Epithelial cell of proximal tubule (primary cell): ENCODE data around the gene NLGN1. TPM values are rescaled to one million over a fixed set of nuclear protein-coding genes. Genes with fewer than 3 reads are reported as not detected.
"Not testable (repeated sequence)": the region's sequence is repeated elsewhere in the genome, so short reads cannot be mapped to it uniquely, and the experiment has no call there.

Experiments
- DNase-seq: peaks from one replicate; pipeline ENCODE4 v3.0.0-alpha.2; 2011; ENCODE audit warnings: low read depth
- H3K4me3 ChIP-seq: 2 replicates; pipeline ENCODE4 v1.5.1; 2011; ENCODE audit warnings: low read depth, mild to moderate bottlenecking, low read length
- total RNA-seq: library from RNA; depleted of rRNA; stranded (reverse); fragments of >200 nt; gene quantifications from 2 replicates; pipeline ENCODE4 v1.2.3, GENCODE V29; 2015
- TF ChIP-seq, protein P1 (sequence below): conservative IDR thresholded peaks from 2 replicates; pipeline ENCODE4 v1.5.1; 2012; ENCODE audit warnings: low read depth, mild to moderate bottlenecking, low read length

Gene NLGN1
- total RNA-seq, 1 donor from 2014 or later: 1.9 TPM

DNA sequence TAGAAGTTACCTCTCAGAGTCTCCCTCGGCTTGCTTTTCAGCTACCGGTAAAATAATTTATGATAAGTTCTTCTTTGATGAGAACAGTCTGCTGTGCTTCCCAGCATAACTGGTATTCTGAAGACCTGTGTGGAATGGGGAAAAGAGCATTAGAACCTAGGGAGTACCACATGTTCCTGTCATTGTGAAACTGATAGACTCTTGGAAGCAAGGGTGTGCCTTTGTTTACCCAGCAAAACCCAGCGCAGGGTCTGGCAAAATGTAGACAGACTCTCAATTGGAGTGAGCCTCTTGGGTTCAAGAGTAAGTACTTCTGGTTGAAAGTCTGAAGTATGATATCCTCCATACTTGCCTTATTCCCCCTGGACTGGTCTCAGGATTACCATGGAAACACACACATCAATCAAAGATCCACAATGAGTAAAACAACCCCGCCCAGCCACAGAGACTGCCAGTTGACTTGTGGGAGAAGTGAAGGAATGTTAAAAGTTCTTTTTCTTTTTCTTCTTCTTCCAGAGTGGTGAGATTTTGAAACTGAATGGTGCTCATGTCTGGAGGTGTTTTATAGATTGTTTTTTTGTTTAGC is 809.2 kb downstream of the NLGN1 start:
- TF ChIP-seq, protein P1, sequence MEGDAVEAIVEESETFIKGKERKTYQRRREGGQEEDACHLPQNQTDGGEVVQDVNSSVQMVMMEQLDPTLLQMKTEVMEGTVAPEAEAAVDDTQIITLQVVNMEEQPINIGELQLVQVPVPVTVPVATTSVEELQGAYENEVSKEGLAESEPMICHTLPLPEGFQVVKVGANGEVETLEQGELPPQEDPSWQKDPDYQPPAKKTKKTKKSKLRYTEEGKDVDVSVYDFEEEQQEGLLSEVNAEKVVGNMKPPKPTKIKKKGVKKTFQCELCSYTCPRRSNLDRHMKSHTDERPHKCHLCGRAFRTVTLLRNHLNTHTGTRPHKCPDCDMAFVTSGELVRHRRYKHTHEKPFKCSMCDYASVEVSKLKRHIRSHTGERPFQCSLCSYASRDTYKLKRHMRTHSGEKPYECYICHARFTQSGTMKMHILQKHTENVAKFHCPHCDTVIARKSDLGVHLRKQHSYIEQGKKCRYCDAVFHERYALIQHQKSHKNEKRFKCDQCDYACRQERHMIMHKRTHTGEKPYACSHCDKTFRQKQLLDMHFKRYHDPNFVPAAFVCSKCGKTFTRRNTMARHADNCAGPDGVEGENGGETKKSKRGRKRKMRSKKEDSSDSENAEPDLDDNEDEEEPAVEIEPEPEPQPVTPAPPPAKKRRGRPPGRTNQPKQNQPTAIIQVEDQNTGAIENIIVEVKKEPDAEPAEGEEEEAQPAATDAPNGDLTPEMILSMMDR: no peak
- no peak overlapping the region for H3K4me3 ChIP-seq
- DNase-seq: no peak

DNA sequence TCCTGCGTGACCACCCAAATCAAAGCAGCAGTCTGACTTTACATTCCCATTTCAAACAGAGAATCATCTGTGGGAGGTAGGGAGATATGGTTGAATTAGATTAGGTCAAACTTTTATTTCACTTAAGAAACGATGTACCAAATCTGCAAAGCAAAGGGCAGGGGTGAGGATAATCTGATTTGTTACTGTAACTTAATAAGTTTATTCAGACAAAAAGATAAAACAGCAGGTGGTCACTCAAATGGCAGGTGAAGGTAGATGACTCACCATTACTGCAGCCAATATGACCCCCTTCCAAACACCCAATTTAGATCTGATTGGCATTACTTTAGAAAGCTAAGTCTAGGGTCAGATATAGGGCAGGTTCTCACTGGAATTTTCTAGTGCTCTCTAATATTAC is 810.6 kb downstream of the NLGN1 start:
- DNase-seq: no peak
- no peak overlapping the region for H3K4me3 ChIP-seq
- TF ChIP-seq, protein P1: no peak

DNA sequence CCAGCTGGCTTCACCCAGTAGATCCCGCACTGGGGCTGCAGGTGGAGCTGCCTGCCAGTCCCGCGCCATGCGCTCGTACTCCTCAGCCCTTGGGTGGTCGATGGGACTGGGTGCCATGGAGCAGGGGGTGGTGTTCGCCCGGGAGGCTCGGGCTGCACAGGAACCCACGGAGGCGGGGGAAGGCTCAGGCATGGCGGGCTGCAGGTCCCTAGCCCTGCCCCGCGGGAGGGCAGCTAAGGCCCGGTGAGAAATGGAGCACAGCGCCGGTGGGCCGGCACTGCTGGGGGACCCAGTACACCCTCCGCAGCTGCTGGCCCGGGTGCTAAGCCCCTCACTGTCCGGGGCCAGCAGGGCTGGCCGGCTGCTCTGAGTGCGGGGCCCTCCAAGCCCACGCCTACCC is 814.4 kb downstream of the NLGN1 start:
- not testable (repeated sequence) for H3K4me3 ChIP-seq, DNase-seq

DNA sequence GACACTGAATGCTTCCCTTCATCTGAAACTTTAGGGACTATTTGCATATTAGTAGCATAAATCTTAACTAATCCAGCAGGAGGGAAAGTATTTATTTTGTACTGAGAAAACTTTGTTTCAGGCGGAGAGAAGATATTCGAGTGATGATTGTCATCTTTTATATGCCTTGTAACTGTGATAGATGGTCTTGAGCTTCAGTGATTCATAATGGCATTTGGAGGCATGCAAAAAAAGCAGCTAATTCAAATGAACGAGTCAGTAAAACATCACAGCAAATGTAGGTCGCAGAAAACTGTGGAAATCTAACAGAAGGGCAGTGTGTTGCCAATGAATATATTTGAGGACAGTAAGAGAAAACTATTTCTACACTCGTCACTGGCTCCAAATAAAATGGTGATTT is 817.9 kb downstream of the NLGN1 start:
- TF ChIP-seq, protein P1: no peak
- DNase-seq: no peak
- H3K4me3 ChIP-seq: no peak overlapping the region

DNA sequence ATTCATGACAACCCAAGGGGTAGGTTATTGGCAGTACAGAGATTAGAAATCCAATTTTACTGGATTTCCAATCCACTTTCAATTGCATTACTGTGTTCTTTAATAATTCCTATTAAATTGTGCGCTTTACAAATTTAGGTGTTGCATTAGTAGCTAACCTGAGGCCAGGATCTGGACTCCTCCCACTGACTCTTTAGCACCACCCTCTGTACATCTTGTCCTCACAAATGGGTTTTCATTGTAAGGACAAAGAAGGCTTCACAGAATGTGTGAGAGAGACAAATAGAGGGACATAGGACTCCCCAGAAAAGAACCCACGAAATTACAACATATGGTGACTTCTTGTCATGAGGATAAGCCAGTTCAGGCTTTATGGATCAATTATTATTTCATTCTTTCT is 818.5 kb downstream of the NLGN1 start:
- no peak for DNase-seq
- no peak overlapping the region for H3K4me3 ChIP-seq
- TF ChIP-seq, protein P1: no peak

DNA sequence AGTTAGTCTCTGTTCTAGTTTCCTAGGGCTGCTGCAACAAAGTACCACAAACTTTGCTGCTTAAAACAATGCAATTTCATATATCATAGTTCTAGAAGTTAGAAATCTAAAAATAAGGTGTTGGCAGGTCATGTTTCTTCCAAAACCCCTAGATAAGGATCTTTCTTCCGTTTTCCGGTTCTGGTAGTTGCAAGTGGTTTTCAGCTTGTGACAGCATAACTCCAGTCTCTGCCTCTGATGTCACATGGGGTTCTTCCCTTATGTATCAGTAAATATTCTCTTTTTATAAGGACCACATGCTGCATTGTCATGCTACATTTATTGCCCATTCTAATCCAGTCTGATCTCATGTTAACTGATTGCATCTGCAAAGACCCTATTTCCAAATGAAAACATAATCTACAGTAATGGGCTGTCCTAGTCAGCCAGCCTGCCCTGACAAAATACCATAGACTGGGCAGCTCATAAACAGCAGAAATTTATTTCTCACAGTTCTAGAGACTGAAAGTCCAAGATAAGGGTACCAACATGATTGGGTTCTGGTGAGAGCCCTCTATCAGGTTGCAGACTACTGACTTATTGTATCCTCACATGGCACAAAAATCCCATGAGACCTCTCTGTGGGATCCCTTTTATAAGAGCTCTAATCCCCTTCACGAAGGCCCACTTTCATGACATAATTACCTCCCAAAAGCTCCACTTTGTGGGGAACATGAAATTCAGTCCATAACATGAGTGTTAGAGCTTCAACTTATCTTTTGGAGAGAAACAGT is 819.6 kb downstream of the NLGN1 start:
- TF ChIP-seq, protein P1: no peak
- DNase-seq: no peak
- H3K4me3 ChIP-seq: no peak overlapping the region

DNA sequence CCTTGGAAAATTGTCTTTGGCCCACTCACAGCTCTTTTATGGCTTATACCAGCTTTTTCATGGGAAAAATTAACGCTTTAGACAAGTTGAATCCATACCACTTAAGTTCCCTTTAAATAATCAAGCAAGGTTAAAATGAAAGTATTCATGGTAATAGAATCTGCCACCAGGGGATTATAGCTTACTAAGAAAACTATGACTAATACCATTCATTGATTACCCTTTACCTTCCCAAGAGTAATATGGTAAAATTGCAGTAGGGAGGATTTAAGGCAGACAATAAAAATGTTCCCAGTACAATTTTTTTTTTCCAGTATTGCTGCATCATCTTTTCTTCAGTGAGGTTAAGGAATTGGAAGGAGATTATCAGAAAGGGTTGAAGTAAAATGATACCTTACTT is 820.5 kb downstream of the NLGN1 start:
- no peak for DNase-seq
- TF ChIP-seq, protein P1: no peak
- H3K4me3 ChIP-seq: no peak overlapping the region
